Measurements from ENCODE around the gene RSAD1.
"Not testable (repeated sequence)": the region's sequence is repeated elsewhere in the genome, so short reads cannot be mapped to it uniquely, and the experiment has no call there.

Gene RSAD1

GRCh38 chr17:50458701-50459676 lies 19.7 kb upstream of the RSAD1 start:
- no peak for DNase-seq

GRCh38 chr17:50459756-50460155 lies 18.9 kb upstream of the RSAD1 start:
- no peak for DNase-seq

GRCh38 chr17:50460831-50461526 lies 17.7 kb upstream of the RSAD1 start:
- no peak for DNase-seq

GRCh38 chr17:50461550-50462132 lies 17.0 kb upstream of the RSAD1 start:
- no peak for DNase-seq

GRCh38 chr17:50462446-50462845 lies 16.2 kb upstream of the RSAD1 start:
- no peak for DNase-seq

- no peak for DNase-seq
These were observed 14.5 kb upstream of the RSAD1 start for GRCh38 chr17:50464121-50464520.

- no peak for DNase-seq
These were observed 13.9 kb upstream of the RSAD1 start for GRCh38 chr17:50464736-50465135.

GRCh38 chr17:50465171-50465570 lies 13.5 kb upstream of the RSAD1 start:
- no peak for DNase-seq

GRCh38 chr17:50465635-50466034 lies 13.0 kb upstream of the RSAD1 start:
- DNase-seq = no peak

- no peak for DNase-seq
These were observed 12.1 kb upstream of the RSAD1 start for GRCh38 chr17:50466371-50467113.

GRCh38 chr17:50467114-50467854 lies 11.4 kb upstream of the RSAD1 start:
- DNase-seq = no peak

GRCh38 chr17:50467855-50468303 lies 10.8 kb upstream of the RSAD1 start:
- no peak for DNase-seq

GRCh38 chr17:50468304-50469207 lies 10.1 kb upstream of the RSAD1 start, which contains the start of gene CHAD:
TSS of gene CHAD (minus strand) at chr17:50468880. CDS start at chr17:50468813, 67 bp downstream.
- DNase-seq = no peak

GRCh38 chr17:50469208-50469605 lies 9.5 kb upstream of the RSAD1 start:
- DNase-seq = no peak

- no peak for DNase-seq
These were observed 8.9 kb upstream of the RSAD1 start for GRCh38 chr17:50469671-50470305.

- no peak for DNase-seq
These were observed 8.2 kb upstream of the RSAD1 start for GRCh38 chr17:50470426-50470825.

GRCh38 chr17:50471009-50471905 lies 7.4 kb upstream of the RSAD1 start:
- DNase-seq = no peak

- no peak for DNase-seq
These were observed 6.4 kb upstream of the RSAD1 start for GRCh38 chr17:50472286-50472685.

GRCh38 chr17:50472761-50473161 lies 5.9 kb upstream of the RSAD1 start:
- not testable (repeated sequence) for DNase-seq

All from stimulated activated CD4-positive, alpha-beta T cell treated with anti-CD3 and anti-CD28 coated beads, Interleukin-2, amount 100 ng/mL, for 24 hours (primary cell).